Activated naive CD4-positive, alpha-beta T cell treated with anti-CD3 and anti-CD28 coated beads, Interleukin-2, amount 50 U/mL, for 24 hours (primary cell): ENCODE data around the gene CNTN1.
"Not testable (repeated sequence)": the region's sequence is repeated elsewhere in the genome, so short reads cannot be mapped to it uniquely, and the experiment has no call there.

Experiments
- H3K27ac Mint-ChIP-seq: one replicate; pipeline ENCODE4 v1.8.0; 2021; ENCODE audit warnings: mild to moderate bottlenecking, mixed read lengths
- H3K27me3 Mint-ChIP-seq: one replicate; pipeline ENCODE4 v1.8.0; 2021; ENCODE audit warnings: mixed read lengths
- H3K36me3 Mint-ChIP-seq: one replicate; pipeline ENCODE4 v1.8.0; 2021; ENCODE audit warnings: mixed read lengths
- H3K4me1 Mint-ChIP-seq: one replicate; pipeline ENCODE4 v1.8.0; 2021; ENCODE audit warnings: mixed read lengths
- H3K4me3 Mint-ChIP-seq: one replicate; pipeline ENCODE4 v1.8.0; 2021; ENCODE audit warnings: mild to moderate bottlenecking, mixed read lengths
- H3K9me3 Mint-ChIP-seq: one replicate; pipeline ENCODE4 v1.8.0; 2021; ENCODE audit warnings: mixed read lengths

Gene CNTN1

GRCh38 chr12:40733871-40734270 lies 41.6 kb downstream of the CNTN1 start:
- no peak overlapping the region for H3K4me3 Mint-ChIP-seq
- H3K27ac Mint-ChIP-seq: no peak overlapping the region
- H3K4me1 Mint-ChIP-seq: no peaks in the 10 kb centered on the region
- no peaks in the 10 kb centered on the region for H3K36me3 Mint-ChIP-seq
- H3K27me3 Mint-ChIP-seq: no peaks in the 10 kb centered on the region
- no peaks in the 10 kb centered on the region for H3K9me3 Mint-ChIP-seq

GRCh38 chr12:40734276-40734675 lies 42.0 kb downstream of the CNTN1 start:
- Mint-ChIP-seq H3K4me1 (no peaks in the 10 kb centered on the region), H3K9me3 (no peaks in the 10 kb centered on the region), H3K36me3 (no peaks in the 10 kb centered on the region), H3K4me3 (no peak overlapping the region), H3K27me3 (no peaks in the 10 kb centered on the region), H3K27ac (no peak overlapping the region)

- no peaks in the 10 kb centered on the region for H3K27me3 Mint-ChIP-seq
- H3K9me3 Mint-ChIP-seq: peaks cover 2% of the 10 kb centered on the region
Observed at GRCh38 chr12:40735551-40736230, 43.5 kb downstream of the CNTN1 start.

GRCh38 chr12:40737416-40737815 lies 45.2 kb downstream of the CNTN1 start:
- H3K27me3 Mint-ChIP-seq, H3K4me1 Mint-ChIP-seq, H3K9me3 Mint-ChIP-seq, H3K36me3 Mint-ChIP-seq, H3K27ac Mint-ChIP-seq, H3K4me3 Mint-ChIP-seq: not testable (repeated sequence)

More at GRCh38 chr12:40735551-40736230, 43.5 kb downstream of the CNTN1 start:
- Mint-ChIP-seq H3K4me1 (no peaks in the 10 kb centered on the region), H3K4me3 (no peak overlapping the region), H3K36me3 (no peaks in the 10 kb centered on the region), H3K27ac (no peak overlapping the region)

- Mint-ChIP-seq H3K36me3 (no peaks in the 10 kb centered on the region), H3K9me3 (peaks cover 5% of the 10 kb centered on the region), H3K4me1 (no peaks in the 10 kb centered on the region), H3K27ac (no peak overlapping the region), H3K4me3 (no peak overlapping the region), H3K27me3 (no peaks in the 10 kb centered on the region)
Observed at GRCh38 chr12:40738856-40739255, 46.6 kb downstream of the CNTN1 start.

GRCh38 chr12:40742041-40742440 lies 49.8 kb downstream of the CNTN1 start:
- no peak overlapping the region for H3K27ac Mint-ChIP-seq
- peaks cover 5% of the 10 kb centered on the region for H3K9me3 Mint-ChIP-seq
- H3K4me3 Mint-ChIP-seq: no peak overlapping the region
- H3K36me3 Mint-ChIP-seq: no peaks in the 10 kb centered on the region
- H3K4me1 Mint-ChIP-seq: no peaks in the 10 kb centered on the region
- H3K27me3 Mint-ChIP-seq: no peaks in the 10 kb centered on the region

- Mint-ChIP-seq H3K27ac (no peak overlapping the region), H3K36me3 (no peaks in the 10 kb centered on the region), H3K4me3 (no peak overlapping the region), H3K4me1 (no peaks in the 10 kb centered on the region), H3K27me3 (no peaks in the 10 kb centered on the region), H3K9me3 (peaks cover 5% of the 10 kb centered on the region)
Observed at GRCh38 chr12:40745386-40745785, 53.1 kb downstream of the CNTN1 start.

- Mint-ChIP-seq H3K36me3 (no peaks in the 10 kb centered on the region), H3K27me3 (no peaks in the 10 kb centered on the region), H3K4me1 (no peaks in the 10 kb centered on the region), H3K9me3 (no peaks in the 10 kb centered on the region), H3K27ac (no peak overlapping the region), H3K4me3 (no peak overlapping the region)
Observed at GRCh38 chr12:40749863-40750262, 57.6 kb downstream of the CNTN1 start.

GRCh38 chr12:40752011-40752410 lies 59.8 kb downstream of the CNTN1 start:
- H3K27me3 Mint-ChIP-seq: no peaks in the 10 kb centered on the region
- no peaks in the 10 kb centered on the region for H3K36me3 Mint-ChIP-seq
- H3K27ac Mint-ChIP-seq: no peak overlapping the region
- no peaks in the 10 kb centered on the region for H3K9me3 Mint-ChIP-seq
- H3K4me1 Mint-ChIP-seq: no peaks in the 10 kb centered on the region
- H3K4me3 Mint-ChIP-seq: no peak overlapping the region

GRCh38 chr12:40760821-40761220 lies 68.6 kb downstream of the CNTN1 start:
- no peaks in the 10 kb centered on the region for H3K36me3 Mint-ChIP-seq
- no peak overlapping the region for H3K4me3 Mint-ChIP-seq
- H3K27me3 Mint-ChIP-seq: no peaks in the 10 kb centered on the region
- no peaks in the 10 kb centered on the region for H3K9me3 Mint-ChIP-seq
- H3K4me1 Mint-ChIP-seq: no peaks in the 10 kb centered on the region
- no peak overlapping the region for H3K27ac Mint-ChIP-seq

GRCh38 chr12:40762072-40762471 lies 69.8 kb downstream of the CNTN1 start:
- no peaks in the 10 kb centered on the region for H3K36me3 Mint-ChIP-seq
- H3K27me3 Mint-ChIP-seq: no peaks in the 10 kb centered on the region
- no peaks in the 10 kb centered on the region for H3K4me1 Mint-ChIP-seq
- H3K4me3 Mint-ChIP-seq: no peak overlapping the region
- H3K27ac Mint-ChIP-seq: no peak overlapping the region
- H3K9me3 Mint-ChIP-seq: peaks cover 6% of the 10 kb centered on the region

- no peaks in the 10 kb centered on the region for H3K27me3 Mint-ChIP-seq
- H3K9me3 Mint-ChIP-seq: peaks cover 6% of the 10 kb centered on the region
- no peak overlapping the region for H3K27ac Mint-ChIP-seq
- H3K4me3 Mint-ChIP-seq: no peak overlapping the region
- no peaks in the 10 kb centered on the region for H3K4me1 Mint-ChIP-seq
- H3K36me3 Mint-ChIP-seq: no peaks in the 10 kb centered on the region
Observed at GRCh38 chr12:40768125-40768864, 76.1 kb downstream of the CNTN1 start.

GRCh38 chr12:40769846-40770245 lies 77.6 kb downstream of the CNTN1 start:
- H3K27me3 Mint-ChIP-seq: no peaks in the 10 kb centered on the region
- H3K36me3 Mint-ChIP-seq: no peaks in the 10 kb centered on the region
- peaks cover 6% of the 10 kb centered on the region for H3K9me3 Mint-ChIP-seq
- no peaks in the 10 kb centered on the region for H3K4me1 Mint-ChIP-seq
- H3K27ac Mint-ChIP-seq: no peak overlapping the region
- no peak overlapping the region for H3K4me3 Mint-ChIP-seq

GRCh38 chr12:40770781-40771180 lies 78.5 kb downstream of the CNTN1 start:
- Mint-ChIP-seq H3K36me3 (no peaks in the 10 kb centered on the region), H3K9me3 (peaks cover 6% of the 10 kb centered on the region), H3K27ac (no peak overlapping the region), H3K4me3 (no peak overlapping the region), H3K27me3 (no peaks in the 10 kb centered on the region), H3K4me1 (no peaks in the 10 kb centered on the region)

- Mint-ChIP-seq H3K27me3 (no peaks in the 10 kb centered on the region), H3K4me1 (no peaks in the 10 kb centered on the region), H3K36me3 (no peaks in the 10 kb centered on the region)
Observed at GRCh38 chr12:40775661-40776060, 83.4 kb downstream of the CNTN1 start.

GRCh38 chr12:40784102-40784501 lies 91.9 kb downstream of the CNTN1 start:
- Mint-ChIP-seq H3K27ac (no peak overlapping the region), H3K4me3 (no peak overlapping the region), H3K4me1 (no peaks in the 10 kb centered on the region), H3K9me3 (peaks cover 5% of the 10 kb centered on the region), H3K27me3 (no peaks in the 10 kb centered on the region), H3K36me3 (no peaks in the 10 kb centered on the region)

More at GRCh38 chr12:40775661-40776060, 83.4 kb downstream of the CNTN1 start:
- Mint-ChIP-seq H3K9me3 (no peaks in the 10 kb centered on the region), H3K4me3 (no peak overlapping the region), H3K27ac (no peak overlapping the region)
